GM12878 (cell line): ENCODE data around the gene DIP2A. TPM values are rescaled to one million over a fixed set of nuclear protein-coding genes. Genes with fewer than 3 reads are reported as not detected.

Experiments
- ATAC-seq: fragments of 200-7000 bp; cut with Tn5 transposase; 3 replicates; pipeline ENCODE4 v1.9.1; 2020; ENCODE audit warnings: mild to moderate bottlenecking, moderate library complexity
- BruUV-seq: library from RNA; stranded (reverse); fragments of 400-500 nt; replicated peaks from 2 replicates; lab custom pipeline; 2021; lab: Mats Ljungman, UMichigan
- CTCF ChIA-PET: fragments of 300-600 bp; sonication (Branson Sonifier 250); formaldehyde crosslinking; extraction: SDS; loops from one replicate; lab custom pipeline; 2021; ENCODE audit warnings: inconsistent platforms; lab: Yijun Ruan, JAX
- POLR2A ChIA-PET: fragments of 350-600 bp; formaldehyde crosslinking; extraction: SDS; loops from one replicate; lab custom pipeline; 2021; ENCODE audit warnings: inconsistent platforms; lab: Charles Lee
- RAD21 ChIA-PET: fragments of 300-600 bp; sonication (Branson Sonifier 250); formaldehyde crosslinking; loops from one replicate; lab custom pipeline; 2023; ENCODE audit warnings: antibody characterized with exemption; ENCODE audit not compliant: unreplicated experiment; lab: Charles Lee
- SMC1A ChIA-PET: fragments of 300-600 bp; sonication (Branson Sonifier 250); formaldehyde crosslinking; loops from one replicate; lab custom pipeline; 2023; ENCODE audit not compliant: unreplicated experiment, uncharacterized antibody; lab: Charles Lee
- DNase-seq: peaks from one replicate; pipeline ENCODE4 v3.0.0-alpha.2; 2011; ENCODE audit warnings: low read depth, low spot score
- FAIRE-seq: peaks from 3 replicates; lab custom pipeline; 2011; peaks lifted over from hg19 to GRCh38; lab: Jason Lieb, UNC
- H2AFZ ChIP-seq: 2 replicates; pipeline ENCODE4 v1.6.0; 2011; ENCODE audit warnings: low read depth, low read length, control low read depth; ENCODE audit not compliant: control insufficient read depth
- H3K27ac ChIP-seq: 2 replicates; pipeline ENCODE4 v1.5.1; 2011; ENCODE audit warnings: control low read depth; ENCODE audit not compliant: control insufficient read depth, insufficient read depth
- H3K27me3 ChIP-seq, 2 experiments: replicated peaks in 1 of 2; 2 replicates each; pipeline versions ENCODE4 v1.6.0 to v1.6.1; 2011; ENCODE audit warnings: low read length in 1 of 2; ENCODE audit not compliant: control insufficient read depth in 2 of 2, insufficient read depth in 2 of 2
- H3K36me3 ChIP-seq, 2 experiments: 2 replicates each; pipeline ENCODE4 v1.5.1; 2011; ENCODE audit warnings: low read length in 1 of 2; ENCODE audit not compliant: control insufficient read depth in 2 of 2, insufficient read depth in 2 of 2
- H3K4me1 ChIP-seq: 2 replicates; pipeline ENCODE4 v1.6.1; 2011; ENCODE audit warnings: mild to moderate bottlenecking, low read length, moderate library complexity, mixed read lengths; ENCODE audit not compliant: control insufficient read depth, insufficient read depth
- H3K4me2 ChIP-seq: 2 replicates; pipeline ENCODE4 v1.6.0; 2011; ENCODE audit warnings: control low read depth; ENCODE audit not compliant: control insufficient read depth, insufficient read depth
- H3K4me3 ChIP-seq: fragments of 200-600 bp; sonication (generic); 2 replicates; pipeline ENCODE4 v1.5.1; 2016
- H3K79me2 ChIP-seq: 2 replicates; pipeline ENCODE4 v1.6.0; 2011; ENCODE audit warnings: low read length; ENCODE audit not compliant: control insufficient read depth, insufficient read depth
- H3K9ac ChIP-seq: 2 replicates; pipeline ENCODE4 v1.8.0; 2011; ENCODE audit warnings: low read length, control low read depth, mixed read lengths; ENCODE audit not compliant: control insufficient read depth, insufficient read depth
- H3K9me3 ChIP-seq: replicated peaks from 3 replicates; pipeline ENCODE4 v1.5.1; 2011; ENCODE audit warnings: mild to moderate bottlenecking, low read length; ENCODE audit not compliant: control insufficient read depth, insufficient read depth
- H4K20me1 ChIP-seq: 2 replicates; pipeline ENCODE4 v1.6.0; 2011; ENCODE audit not compliant: control insufficient read depth, insufficient read depth
- ATF7 ChIP-seq: fragments of 450-650 bp; IDR thresholded peaks from 2 replicates; pipeline ENCODE4 v1.6.1; 2016; ENCODE audit warnings: low read depth, mild to moderate bottlenecking
- CHD1 ChIP-seq: IDR thresholded peaks from 2 replicates; pipeline ENCODE4 v1.6.1; 2012; ENCODE audit warnings: low read depth, low read length, improper control_type of control experiment
- CREB1 ChIP-seq: IDR thresholded peaks from 2 replicates; pipeline ENCODE4 v1.6.1; 2012; ENCODE audit warnings: low read depth, mild to moderate bottlenecking, inconsistent platforms
- EP300 ChIP-seq, 2 experiments: fragments of 150-350 bp in 1 of 2; IDR thresholded peaks; 2 replicates each; pipeline ENCODE4 v1.6.1; 2011 to 2012; ENCODE audit warnings: low read depth in 2 of 2, low read length in 2 of 2, borderline replicate concordance in 1 of 2, improper control_type of control experiment in 1 of 2, inconsistent platforms in 1 of 2; ENCODE audit not compliant: control insufficient read depth in 1 of 2
- IKZF2 ChIP-seq, 2 experiments: fragments of 450-650 bp; IDR thresholded peaks; 2 replicates each; pipeline ENCODE4 v1.6.1; 2017; ENCODE audit warnings: mild to moderate bottlenecking in 2 of 2, moderate library complexity in 2 of 2
- NR2F1 ChIP-seq: fragments of 450-650 bp; conservative IDR thresholded peaks from 2 replicates; pipeline ENCODE4 v1.6.1; 2017; ENCODE audit warnings: mild to moderate bottlenecking
- RELB ChIP-seq: fragments of 450-650 bp; IDR thresholded peaks from 2 replicates; pipeline ENCODE4 v1.6.1; 2017; ENCODE audit warnings: low read depth, mild to moderate bottlenecking, moderate library complexity
- SMC3 ChIP-seq: IDR thresholded peaks from 2 replicates; pipeline ENCODE4 v1.6.1; 2011; ENCODE audit warnings: low read length, improper control_type of control experiment, borderline replicate concordance
- SRF ChIP-seq, 2 experiments: IDR thresholded peaks; 2 replicates each; pipeline ENCODE4 v1.6.1; 2011; ENCODE audit warnings: low read depth in 2 of 2, low read length in 2 of 2, mild to moderate bottlenecking in 1 of 2, moderate library complexity in 1 of 2
- ZBTB4 ChIP-seq: fragments of 450-650 bp; formaldehyde crosslinking; IDR thresholded peaks from 2 replicates; pipeline ENCODE4 v1.4.0; 2022; ENCODE audit warnings: mild to moderate bottlenecking, moderate library complexity
- ZNF622 ChIP-seq: fragments of 450-650 bp; IDR thresholded peaks from 2 replicates; pipeline ENCODE4 v1.6.1; 2017; ENCODE audit warnings: mild to moderate bottlenecking, inconsistent platforms
- WGBS: methylation state at CpG from one replicate; pipeline ENCODE4 v1.1.6; 2016; ENCODE audit warnings: low lambda C conversion rate; ENCODE audit not compliant: insufficient replicate concordance, insufficient coverage; ENCODE audit errors: missing lambda C conversion rate; 5-methylcytosine and 5-hydroxymethylcytosine counted together
- in situ Hi-C: fragments of 300-500 bp; cut with MboI; formaldehyde crosslinking; loops from 9 replicates; pipeline ENCODE4 v1.14.3; 2018; ENCODE audit warnings: mixed read lengths
- intact Hi-C: fragments of 100-400 bp; cut with micrococcal nuclease; formaldehyde crosslinking; loops from one replicate; pipeline ENCODE4 v1.14.2; 2022; ENCODE audit not compliant: unreplicated experiment
- polyA plus RNA-seq, 11 experiments: library from polyadenylated mRNA; depleted of rRNA in 4 of 11; unstranded in 6 of 11; stranded (reverse) in 5 of 11; fragments of >200 nt; fragmentation: Nextera tagmentation in 4 of 11; fragmentation: Illumina TruSeq in 1 of 11; extraction: Ambion mirVana in 4 of 11; extraction: Trizol in 1 of 11; gene quantifications; 1 replicate in 1 of 11; 2 replicates in 10 of 11; pipeline versions ENCODE4 v1.2.1 to v1.2.3, GENCODE V29; 2011 to 2016; ENCODE audit warnings: inconsistent platforms in 2 of 11, missing spikeins in 2 of 11, low read depth in 1 of 11
- total RNA-seq, 4 experiments: library from RNA; depleted of rRNA in 3 of 4; stranded (reverse); fragments of >200 nt in 3 of 4; fragmentation: Illumina TruSeq in 1 of 4; extraction: Trizol in 1 of 4; gene quantifications; 2 replicates each; pipeline versions ENCODE4 v1.2.1 to v1.2.3, GENCODE V29; 2013 to 2021

DIP2A gene
- total and polyA plus RNA-seq, 10 of the 15 experiments (the other 5 are each of a cell fraction or from before 2014, with no cell fraction given), result 1.7 to 25.5 (median 12.2) TPM

GRCh38 chr21:46426313-46427046 is 32.2 kb upstream of the DIP2A start (continued):
- TF ChIP-seq RELB (no peak), ZBTB4 (CRISPR knock-in tag) (no peak), NR2F1 (no peak), SMC3 (no peak), ZNF622 (no peak)

GRCh38 chr21:46427516-46427915 is 31.2 kb upstream of the DIP2A start:
- H3K4me2 ChIP-seq, result no peak overlapping the region
- no peak overlapping the region for H3K4me3 ChIP-seq
- no peaks in the 10 kb centered on the region for H3K27me3 ChIP-seq
- no peak for DNase-seq
- no peak for ATAC-seq
- no peaks in the 10 kb centered on the region for H4K20me1 ChIP-seq
- ChIA-PET SMC1A (no interaction called here), POLR2A (no interaction called here), RAD21 (no interaction called here), CTCF (no interaction called here)
- no peak for TF ChIP-seq CREB1
- TF ChIP-seq IKZF2 (IDR thresholded peaks at IDR 0.05), result no peak
- no peak for TF ChIP-seq ATF7
- no peak for TF ChIP-seq SRF (IDR thresholded peaks at IDR 0.05; ENCODE audit: low read depth in 2 of 2, low read length in 2 of 2)
- no peak for TF ChIP-seq CHD1
- no peak for TF ChIP-seq EP300 (IDR thresholded peaks at IDR 0.05; ENCODE audit: borderline replicate concordance in 1 of 2, control insufficient read depth in 1 of 2, low read depth in 2 of 2, low read length in 2 of 2)
- no peak overlapping the region for H3K27ac ChIP-seq
- no peaks in the 10 kb centered on the region for H3K4me1 ChIP-seq
- H3K36me3 ChIP-seq, result peaks cover 2 to 23% of the 10 kb centered on the region in 2 experiments
- WGBS, result 94% methylated on average over 14 of the region's 14 CpGs
- H3K79me2 ChIP-seq, result no peaks in the 10 kb centered on the region
- H2AFZ ChIP-seq, result no peak overlapping the region
- in situ Hi-C loops, result no loop called here
- no TSS peak for BruUV-seq
- FAIRE-seq, result no peak
- H3K9ac ChIP-seq, result no peak overlapping the region
- H3K9me3 ChIP-seq, result no peaks in the 10 kb centered on the region
- intact Hi-C loops, result no loop called here
